H1 (cell line): ENCODE measurements around the gene ABTB1. TPM values are rescaled to one million over a fixed set of nuclear protein-coding genes. Genes with fewer than 3 reads are reported as not detected.

Experiments used
- EZH2 ChIP-seq: fragments of 200-600 bp; sonication (generic); IDR thresholded peaks from 2 replicates; pipeline ENCODE4 v1.7.1; 2012; ENCODE audit warnings: low read depth, mild to moderate bottlenecking, moderate library complexity, low read length, inconsistent platforms; ENCODE audit not compliant: severe bottlenecking
- NANOG ChIP-seq: IDR thresholded peaks from 2 replicates; pipeline ENCODE4 v1.6.1; 2011; ENCODE audit warnings: low read length, low read depth, mild to moderate bottlenecking, inconsistent platforms; ENCODE audit not compliant: insufficient read depth, poor library complexity, severe bottlenecking
- RAD21 ChIP-seq, 2 experiments: IDR thresholded peaks in 1 of 2; conservative IDR thresholded peaks in 1 of 2; 2 replicates each; pipeline ENCODE4 v1.6.1; 2011; ENCODE audit warnings: low read depth in 2 of 2, low read length in 2 of 2, improper control_type of control experiment in 1 of 2, inconsistent platforms in 1 of 2, mild to moderate bottlenecking in 1 of 2, moderate library complexity in 1 of 2
- RFX5 ChIP-seq: IDR thresholded peaks from 2 replicates; pipeline ENCODE4 v1.6.1; 2011; ENCODE audit warnings: low read depth, low read length, improper control_type of control experiment, borderline replicate concordance
- polyA plus RNA-seq, 7 experiments: library from polyadenylated mRNA; depleted of rRNA in 3 of 7; stranded (reverse) in 5 of 7; unstranded in 2 of 7; fragments of >200 nt in 5 of 7; fragments of 200-250 nt in 2 of 7; gene quantifications; 1 replicate in 5 of 7; 2 replicates in 1 of 7; 4 replicates in 1 of 7; pipeline versions ENCODE4 v1.2.1 to v1.2.3, GENCODE V29; 2011 to 2013; ENCODE audit warnings: missing spikeins in 2 of 7, mixed read lengths in 2 of 7
- total RNA-seq: library from RNA; stranded (reverse); fragmentation: NEBNext Ultra II Directional; extraction: Animal tissue kit (Norgen Biotek cat#: 25700); gene quantifications from 2 replicates; pipeline ENCODE4 v1.2.1, GENCODE V29; 2021
- TF ChIP-seq, protein P1 (sequence below): IDR thresholded peaks from 2 replicates; pipeline ENCODE4 v1.6.1; 2012; ENCODE audit warnings: inconsistent platforms

Gene ABTB1
- total and polyA plus RNA-seq, 2 of the 8 experiments (the other 6 are each of a cell fraction or from before 2014, with no cell fraction given): 7.1 to 9.4 TPM

DNA sequence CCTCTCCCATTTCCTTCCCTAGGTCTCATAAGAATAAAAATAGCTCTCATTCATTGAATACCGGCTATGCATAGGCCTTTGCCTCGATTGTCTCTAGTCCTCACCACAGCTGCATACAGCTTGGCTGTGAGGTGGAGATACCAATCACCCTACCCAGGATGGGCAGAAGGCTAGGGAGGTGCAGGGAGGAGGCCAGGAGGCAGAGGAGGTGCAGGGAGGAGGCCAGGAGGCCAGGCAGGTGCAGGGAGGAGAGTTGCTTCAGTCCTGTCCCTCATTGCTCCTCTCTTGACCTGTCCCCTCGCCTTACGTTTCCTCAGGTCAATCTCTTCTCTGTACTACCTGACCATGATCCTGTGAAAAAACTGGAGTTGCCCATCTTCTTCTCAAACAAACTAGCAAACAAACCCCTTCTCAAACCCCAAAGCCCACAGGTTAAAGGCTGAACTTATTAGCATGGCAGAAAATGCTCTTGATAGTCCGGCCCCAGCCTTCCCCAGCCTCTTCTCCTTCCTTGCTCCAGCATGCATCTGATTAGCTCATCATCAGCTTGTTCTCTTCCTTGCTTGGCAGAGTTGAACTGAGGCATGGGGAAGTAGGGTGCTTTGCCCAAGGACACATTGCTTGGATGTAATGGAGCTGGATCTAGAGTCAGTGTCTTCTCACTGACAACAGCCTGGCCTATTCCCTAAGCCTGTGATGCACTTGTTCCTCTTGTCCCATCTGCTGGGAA is 27.9 kb upstream of the ABTB1 start (continued):
- no peak for TF ChIP-seq RFX5
- TF ChIP-seq RAD21 (IDR thresholded peaks at IDR 0.05 in 1 of 2, conservative IDR thresholded peaks at IDR 0.05 in 1 of 2; ENCODE audit: low read depth in 2 of 2, low read length in 2 of 2): no peak
- TF ChIP-seq, protein P1, sequence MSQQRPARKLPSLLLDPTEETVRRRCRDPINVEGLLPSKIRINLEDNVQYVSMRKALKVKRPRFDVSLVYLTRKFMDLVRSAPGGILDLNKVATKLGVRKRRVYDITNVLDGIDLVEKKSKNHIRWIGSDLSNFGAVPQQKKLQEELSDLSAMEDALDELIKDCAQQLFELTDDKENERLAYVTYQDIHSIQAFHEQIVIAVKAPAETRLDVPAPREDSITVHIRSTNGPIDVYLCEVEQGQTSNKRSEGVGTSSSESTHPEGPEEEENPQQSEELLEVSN: no peak
- no peak for TF ChIP-seq EZH2
- TF ChIP-seq NANOG: no peak
- TF ChIP-seq, all 59 proteins: peak for 0
